HepG2 (cell line): ENCODE data around the gene TTC24. TPM values are rescaled to one million over a fixed set of nuclear protein-coding genes. Genes with fewer than 3 reads are reported as not detected.

ENCODE experiments used
- ATAC-seq: fragments of 200-7000 bp; cut with Tn5 transposase; 3 replicates; pipeline ENCODE4 v1.9.1; 2020; ENCODE audit warnings: mild to moderate bottlenecking, moderate library complexity
- BruUV-seq: library from RNA; stranded (reverse); fragments of 400-500 nt; replicated peaks from 2 replicates; lab custom pipeline; 2021; lab: Mats Ljungman, UMichigan
- CTCF ChIA-PET: fragments of 300-600 bp; formaldehyde crosslinking; extraction: SDS; loops from one replicate; lab custom pipeline; 2021; ENCODE audit warnings: low total read pairs, inconsistent platforms, low intra/inter-chr PET ratio; lab: Yijun Ruan, JAX
- POLR2A ChIA-PET: fragments of 350-600 bp; sonication (Branson Sonifier 250); formaldehyde crosslinking; loops from one replicate; lab custom pipeline; 2020; ENCODE audit warnings: antibody characterized with exemption, inconsistent platforms; lab: Yijun Ruan, JAX
- DNase-seq: peaks from one replicate; pipeline ENCODE4 v3.0.0-alpha.2; 2015; ENCODE audit warnings: low spot score
- FAIRE-seq: peaks from 3 replicates; lab custom pipeline; 2011; peaks lifted over from hg19 to GRCh38; lab: Jason Lieb, UNC
- H2AFZ ChIP-seq: one replicate; pipeline ENCODE4 v1.6.1; 2011; ENCODE audit warnings: low read length, inconsistent platforms
- H3K27ac ChIP-seq: fragments of 300-600 bp; 3 replicates; pipeline ENCODE4 v1.8.0; 2011; ENCODE audit warnings: mixed run types, mild to moderate bottlenecking, mixed read lengths, low read length, inconsistent platforms; ENCODE audit not compliant: insufficient read depth; ENCODE audit errors: extremely low read length
- H3K27me3 ChIP-seq, 2 experiments: fragments of 200-600 bp in 1 of 2; 2 replicates in 1 of 2; 3 replicates in 1 of 2; pipeline versions ENCODE4 v1.6.0 to v1.8.0; 2011; ENCODE audit warnings: low read length in 2 of 2, mild to moderate bottlenecking in 2 of 2, moderate library complexity in 2 of 2, inconsistent platforms in 1 of 2; ENCODE audit not compliant: insufficient read depth in 2 of 2, control insufficient read depth in 1 of 2
- H3K36me3 ChIP-seq, 2 experiments: fragments of 200-600 bp in 1 of 2; replicated peaks in 1 of 2; 2 replicates in 1 of 2; 3 replicates in 1 of 2; pipeline versions ENCODE4 v1.5.1 to v1.8.0; 2011; ENCODE audit warnings: low read length in 2 of 2, inconsistent platforms in 1 of 2; ENCODE audit not compliant: insufficient read depth in 2 of 2, control insufficient read depth in 1 of 2
- H3K4me1 ChIP-seq: 2 replicates; pipeline ENCODE4 v1.5.1; 2012; ENCODE audit warnings: low read length, inconsistent platforms; ENCODE audit not compliant: insufficient read depth
- H3K4me2 ChIP-seq: 2 replicates; pipeline ENCODE4 v1.6.0; 2011; ENCODE audit warnings: low read depth, low read length, inconsistent platforms
- H3K4me3 ChIP-seq, 3 experiments: fragments of 200-600 bp in 1 of 3; sonication (generic), shearing (Covaris generic) in 1 of 3; replicated peaks in 1 of 3; 2 replicates each; pipeline ENCODE4 v1.5.1; 2011 to 2016; ENCODE audit warnings: low read length in 3 of 3, inconsistent platforms in 2 of 3, low read depth in 2 of 3, mild to moderate bottlenecking in 2 of 3, control low read depth in 1 of 3, mixed read lengths in 1 of 3; ENCODE audit not compliant: insufficient read depth in 1 of 3
- H3K79me2 ChIP-seq: one replicate; pipeline ENCODE4 v1.6.1; 2011; ENCODE audit warnings: low read length, inconsistent platforms; ENCODE audit not compliant: insufficient read depth
- H3K9ac ChIP-seq: 2 replicates; pipeline ENCODE4 v1.6.0; 2011; ENCODE audit warnings: mild to moderate bottlenecking, low read depth, low read length, inconsistent platforms; ENCODE audit not compliant: insufficient read depth
- H3K9me3 ChIP-seq: 2 replicates; pipeline ENCODE4 v1.5.1; 2012; ENCODE audit warnings: mild to moderate bottlenecking, low read length
- H4K20me1 ChIP-seq: 2 replicates; pipeline ENCODE4 v1.6.0; 2011; ENCODE audit warnings: inconsistent platforms, mild to moderate bottlenecking, low read length, moderate library complexity; ENCODE audit not compliant: insufficient read depth
- AHDC1 ChIP-seq: sonication (generic); formaldehyde crosslinking; IDR thresholded peaks from 2 replicates; pipeline ENCODE4 v1.5.1; 2020; ENCODE audit warnings: mild to moderate bottlenecking, missing genetic modification reagents, borderline replicate concordance
- BRCA1 ChIP-seq: sonication (generic); formaldehyde crosslinking; IDR thresholded peaks from 2 replicates; pipeline ENCODE4 v1.4.0; 2020; ENCODE audit warnings: missing genetic modification reagents
- CC2D1A ChIP-seq: sonication (generic); formaldehyde crosslinking; IDR thresholded peaks from 2 replicates; pipeline ENCODE4 v1.8.1; 2023; ENCODE audit warnings: mild to moderate bottlenecking, missing genetic modification reagents
- E2F5 ChIP-seq: sonication (generic); formaldehyde crosslinking; conservative IDR thresholded peaks from 2 replicates; pipeline ENCODE4 v1.4.0; 2020; ENCODE audit warnings: missing genetic modification reagents
- ERF ChIP-seq: IDR thresholded peaks from 2 replicates; pipeline ENCODE4 v1.6.1; 2018; ENCODE audit warnings: missing biosample characterization, missing genetic modification reagents
- HDAC2 ChIP-seq: sonication (generic); formaldehyde crosslinking; IDR thresholded peaks from 2 replicates; pipeline ENCODE4 v1.4.0; 2020; ENCODE audit warnings: missing genetic modification reagents
- KDM6A ChIP-seq: IDR thresholded peaks from 2 replicates; pipeline ENCODE4 v1.6.1; 2016; ENCODE audit warnings: low read depth
- NFE2L2 ChIP-seq: fragments of 150-350 bp; IDR thresholded peaks from 2 replicates; pipeline ENCODE4 v1.6.1; 2014; ENCODE audit warnings: low read length
- RNF2 ChIP-seq: fragments of 450-650 bp; conservative IDR thresholded peaks from 2 replicates; pipeline ENCODE4 v1.6.1; 2016; ENCODE audit warnings: low read depth
- SAFB2 ChIP-seq: sonication (generic); formaldehyde crosslinking; IDR thresholded peaks from 2 replicates; pipeline ENCODE4 v1.5.1; 2020; ENCODE audit warnings: missing genetic modification reagents, low read depth, mild to moderate bottlenecking, borderline replicate concordance
- SKI ChIP-seq: fragments of 450-650 bp; IDR thresholded peaks from one replicate; pipeline ENCODE4 v1.6.1; 2018; ENCODE audit warnings: mild to moderate bottlenecking; ENCODE audit not compliant: partially characterized antibody
- STAG1 ChIP-seq: sonication (generic); formaldehyde crosslinking; IDR thresholded peaks from 2 replicates; pipeline ENCODE4 v1.4.0; 2020; ENCODE audit warnings: missing genetic modification reagents
- ZBTB8A ChIP-seq: sonication (generic); formaldehyde crosslinking; IDR thresholded peaks from 2 replicates; pipeline ENCODE4 v1.4.0; 2020; ENCODE audit warnings: mild to moderate bottlenecking, low read depth, missing genetic modification reagents, borderline replicate concordance
- ZFP62 ChIP-seq: sonication (generic); formaldehyde crosslinking; IDR thresholded peaks from 2 replicates; pipeline ENCODE4 v1.4.0; 2020; ENCODE audit warnings: missing genetic modification reagents
- ZNF337 ChIP-seq: sonication (generic); formaldehyde crosslinking; IDR thresholded peaks from 2 replicates; pipeline ENCODE4 v1.5.1; 2020; ENCODE audit warnings: missing genetic modification reagents, low read depth, mild to moderate bottlenecking, borderline replicate concordance
- WGBS: methylation state at CpG from one replicate; pipeline ENCODE4 v1.1.6; 2017; ENCODE audit warnings: low lambda C conversion rate; 5-methylcytosine and 5-hydroxymethylcytosine counted together
- in situ Hi-C: cut with HindIII; loops from 2 replicates; pipeline ENCODE4 v1.10.0; 2017; ENCODE audit warnings: low pct_unique_long_range_greater_than_20kb; ENCODE audit not compliant: extremely low pct_ligation_motif_present
- intact Hi-C: fragments of 100-400 bp; cut with micrococcal nuclease; formaldehyde crosslinking; loops from one replicate; pipeline ENCODE4 v1.10.0; 2022; ENCODE audit not compliant: unreplicated experiment
- polyA plus RNA-seq, 8 experiments: library from polyadenylated mRNA; depleted of rRNA in 3 of 8; stranded (reverse) in 7 of 8; unstranded in 1 of 8; fragments of >200 nt; fragmentation: Illumina TruSeq in 4 of 8; extraction: Trizol in 4 of 8; gene quantifications; 2 replicates each; pipeline versions ENCODE4 v1.2.1 to v1.2.3, GENCODE V29; 2011 to 2016; ENCODE audit warnings: low read depth in 4 of 8, missing spikeins in 1 of 8, mixed read lengths in 1 of 8; ENCODE audit not compliant: insufficient read depth in 1 of 8
- total RNA-seq, 5 experiments: library from RNA; depleted of rRNA; stranded (reverse); fragments of >200 nt; fragmentation: Illumina TruSeq; extraction: Trizol; gene quantifications; 2 replicates each; pipeline ENCODE4 v1.2.3, GENCODE V29; 2016; ENCODE audit warnings: low read depth in 1 of 5
- TF ChIP-seq, protein P1 (sequence below): sonication (generic); formaldehyde crosslinking; IDR thresholded peaks from 2 replicates; pipeline ENCODE4 v1.4.0; 2020; ENCODE audit warnings: low read depth, mild to moderate bottlenecking, missing genetic modification reagents

The TTC24 gene
- total and polyA plus RNA-seq, 2 of the 13 experiments (the other 11 are each of a cell fraction or from before 2014, with no cell fraction given): 0.13 to 0.18 TPM

- intact Hi-C loops: no loop called here
Observed at GRCh38 chr1:156539818-156540355, 39.6 kb upstream of the TTC24 start.

More at GRCh38 chr1:156539818-156540355, 39.6 kb upstream of the TTC24 start:
- DNase-seq (no peak), FAIRE-seq (no peak), ATAC-seq (no peak)
- no peaks in the 10 kb centered on the region for H3K79me2 ChIP-seq
- ChIA-PET CTCF (no interaction called here), POLR2A (no interaction called here)
- no peak overlapping the region for H3K4me3 ChIP-seq
- in situ Hi-C loops: no loop called here
- H3K36me3 ChIP-seq: peaks cover 22 to 36% of the 10 kb centered on the region in 2 experiments
- 94% methylated on average over 4 of the region's 4 CpGs for WGBS
- H3K4me1 ChIP-seq: no peaks in the 10 kb centered on the region
- no peaks in the 10 kb centered on the region for H3K27me3 ChIP-seq
- H3K9ac ChIP-seq: no peak overlapping the region
- TF ChIP-seq ZNF337 (CRISPR knock-in tag) (no peak), AHDC1 (CRISPR knock-in tag) (no peak), ZBTB8A (CRISPR knock-in tag) (no peak), CC2D1A (CRISPR knock-in tag) (no peak), ZFP62 (CRISPR knock-in tag) (no peak), SKI (no peak), KDM6A (no peak), BRCA1 (CRISPR knock-in tag) (no peak), RNF2 (no peak), STAG1 (CRISPR knock-in tag) (no peak), SAFB2 (CRISPR knock-in tag) (no peak), NFE2L2 (no peak), E2F5 (no peak), HDAC2 (no peak), ERF (CRISPR knock-in tag) (no peak)
- TF ChIP-seq, protein P1, sequence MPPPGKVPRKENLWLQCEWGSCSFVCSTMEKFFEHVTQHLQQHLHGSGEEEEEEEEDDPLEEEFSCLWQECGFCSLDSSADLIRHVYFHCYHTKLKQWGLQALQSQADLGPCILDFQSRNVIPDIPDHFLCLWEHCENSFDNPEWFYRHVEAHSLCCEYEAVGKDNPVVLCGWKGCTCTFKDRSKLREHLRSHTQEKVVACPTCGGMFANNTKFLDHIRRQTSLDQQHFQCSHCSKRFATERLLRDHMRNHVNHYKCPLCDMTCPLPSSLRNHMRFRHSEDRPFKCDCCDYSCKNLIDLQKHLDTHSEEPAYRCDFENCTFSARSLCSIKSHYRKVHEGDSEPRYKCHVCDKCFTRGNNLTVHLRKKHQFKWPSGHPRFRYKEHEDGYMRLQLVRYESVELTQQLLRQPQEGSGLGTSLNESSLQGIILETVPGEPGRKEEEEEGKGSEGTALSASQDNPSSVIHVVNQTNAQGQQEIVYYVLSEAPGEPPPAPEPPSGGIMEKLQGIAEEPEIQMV (CRISPR knock-in tag): no peak
- no peak overlapping the region for H3K27ac ChIP-seq
- no peak overlapping the region for H2AFZ ChIP-seq
- no peak overlapping the region for H3K4me2 ChIP-seq
- H3K9me3 ChIP-seq: no peaks in the 10 kb centered on the region
- no TSS peak for BruUV-seq
- no peaks in the 10 kb centered on the region for H4K20me1 ChIP-seq
